Caco-2 (cell line): ENCODE results near the gene ENC1. TPM values are rescaled to one million over a fixed set of nuclear protein-coding genes. Genes with fewer than 3 reads are reported as not detected.

Experiments used
- BruUV-seq: library from RNA; stranded (reverse); fragments of 400-500 nt; replicated peaks from 2 replicates; lab custom pipeline; 2021; lab: Mats Ljungman, UMichigan
- CTCF ChIA-PET: fragments of 300-600 bp; sonication (Branson Sonifier 250); formaldehyde crosslinking; loops from one replicate; lab custom pipeline; 2022; ENCODE audit warnings: antibody characterized with exemption; lab: Charles Lee
- POLR2A ChIA-PET: fragments of 300-600 bp; sonication (Branson Sonifier 250); formaldehyde crosslinking; loops from one replicate; lab custom pipeline; 2022; ENCODE audit warnings: antibody characterized with exemption; lab: Charles Lee
- DNase-seq, 2 experiments: peaks; one replicate each; pipeline versions ENCODE4 v3.0.0 to v3.0.0-alpha.2; 2020 to 2022
- H3K27me3 ChIP-seq: replicated peaks from 2 replicates; pipeline ENCODE4 v1.6.0; 2011; ENCODE audit warnings: low read length; ENCODE audit not compliant: control insufficient read depth, insufficient read depth
- H3K36me3 ChIP-seq: 2 replicates; pipeline ENCODE4 v1.5.1; 2011; ENCODE audit warnings: low read length; ENCODE audit not compliant: control insufficient read depth, insufficient read depth
- H3K4me1 ChIP-seq: fragments of 250-450 bp; sonication (Bioruptor Pico); 2 replicates; pipeline ENCODE4 v1.5.1; 2020; ENCODE audit warnings: mild to moderate bottlenecking
- H3K4me3 ChIP-seq: 2 replicates; pipeline ENCODE4 v1.5.1; 2011; ENCODE audit warnings: low read depth, mild to moderate bottlenecking, control low read depth, low read length
- H3K9me3 ChIP-seq: fragments of 250-450 bp; sonication (Bioruptor Pico); 2 replicates; pipeline ENCODE4 v1.5.1; 2020; ENCODE audit warnings: mild to moderate bottlenecking, moderate library complexity
- H3K27ac Mint-ChIP-seq: one replicate; pipeline ENCODE4 v1.8.0; 2022; ENCODE audit warnings: mixed read lengths; ENCODE audit not compliant: unreplicated experiment
- H3K27me3 Mint-ChIP-seq: one replicate; pipeline ENCODE4 v1.8.0; 2022; ENCODE audit warnings: mixed read lengths; ENCODE audit not compliant: insufficient read depth, unreplicated experiment
- H3K36me3 Mint-ChIP-seq: one replicate; pipeline ENCODE4 v1.8.0; 2022; ENCODE audit warnings: mild to moderate bottlenecking, mixed read lengths; ENCODE audit not compliant: insufficient read depth, unreplicated experiment
- H3K4me1 Mint-ChIP-seq: one replicate; pipeline ENCODE4 v1.8.0; 2022; ENCODE audit warnings: low read depth, mixed read lengths; ENCODE audit not compliant: unreplicated experiment
- H3K4me3 Mint-ChIP-seq: one replicate; pipeline ENCODE4 v1.8.0; 2022; ENCODE audit warnings: mild to moderate bottlenecking, moderate library complexity, mixed read lengths; ENCODE audit not compliant: unreplicated experiment
- H3K9me3 Mint-ChIP-seq: one replicate; pipeline ENCODE4 v1.8.0; 2022; ENCODE audit warnings: mixed read lengths; ENCODE audit not compliant: unreplicated experiment
- CTCF ChIP-seq, 2 experiments: fragments of 200-600 bp in 1 of 2; IDR thresholded peaks; 1 replicate in 1 of 2; 2 replicates in 1 of 2; pipeline versions ENCODE4 v1.5.1 to v1.8.0; 2011 to 2022; ENCODE audit warnings: antibody characterized with exemption in 1 of 2, control low read depth in 1 of 2, inconsistent platforms in 1 of 2, low read depth in 1 of 2, low read length in 1 of 2, mild to moderate bottlenecking in 1 of 2, moderate library complexity in 1 of 2; ENCODE audit not compliant: insufficient read depth in 1 of 2, severe bottlenecking in 1 of 2, unreplicated experiment in 1 of 2
- intact Hi-C: fragments of 100-400 bp; cut with micrococcal nuclease; formaldehyde crosslinking; loops from one replicate; pipeline ENCODE4 v1.10.0; 2022; ENCODE audit not compliant: unreplicated experiment
- total RNA-seq: library from RNA; stranded (reverse); gene quantifications from 2 replicates; pipeline ENCODE4 v1.2.3, GENCODE V29; 2022

Gene ENC1
- total RNA-seq, 1 experiment from 2014 or later, result 92.7 TPM

DNA sequence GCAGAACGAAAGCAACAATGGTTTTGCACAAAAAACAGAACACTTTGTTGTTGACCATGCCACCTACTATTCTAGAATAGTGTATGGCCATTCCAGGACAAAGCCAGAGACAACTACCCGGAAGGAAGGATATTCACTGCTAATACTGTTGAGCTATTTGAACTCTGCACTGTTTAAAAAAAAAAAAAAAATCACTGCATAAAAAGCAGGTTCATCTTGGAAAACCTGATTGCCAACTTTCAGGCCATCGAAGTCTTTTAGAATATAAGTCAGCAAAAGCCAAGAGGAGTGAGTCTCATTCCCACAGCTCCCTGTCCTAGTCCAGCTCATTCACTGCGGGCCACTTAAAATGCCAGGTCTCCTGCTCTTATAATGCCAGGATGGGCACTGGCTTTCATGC is 4.0 kb downstream of the ENC1 start:
- Mint-ChIP-seq H3K4me1 (peaks cover 47% of the 10 kb centered on the region), H3K27me3 (no peaks in the 10 kb centered on the region), H3K27ac (peak overlapping the region; percentile 93), H3K4me3 (peak overlapping the region; percentile 93), H3K36me3 (peaks cover 100% of the 10 kb centered on the region), H3K9me3 (no peaks in the 10 kb centered on the region)
- Histone ChIP-seq H3K9me3 (no peaks in the 10 kb centered on the region), H3K4me1 (peaks cover 52% of the 10 kb centered on the region), H3K27me3 (no peaks in the 10 kb centered on the region), H3K4me3 (peak overlapping the region; percentile 99; the same call in 1 of the 2 replicates), H3K36me3 (peaks cover 13% of the 10 kb centered on the region)
- intact Hi-C loops, result no loop called here
- CTCF ChIA-PET, result interaction anchor here (1.3 kb wide), 1 partner anchor 221 kb away, joined by 3 read pairs; no protein-coding TSS in a partner anchor
- TF ChIP-seq CTCF (IDR thresholded peaks at IDR 0.05; ENCODE audit: insufficient read depth in 1 of 2, low read depth in 1 of 2, low read length in 1 of 2, severe bottlenecking in 1 of 2, unreplicated experiment in 1 of 2), result no peak
- POLR2A ChIA-PET, result no interaction called here
- peak in 1 of 2 experiments; percentile 66 for DNase-seq
- BruUV-seq, result no TSS peak

DNA sequence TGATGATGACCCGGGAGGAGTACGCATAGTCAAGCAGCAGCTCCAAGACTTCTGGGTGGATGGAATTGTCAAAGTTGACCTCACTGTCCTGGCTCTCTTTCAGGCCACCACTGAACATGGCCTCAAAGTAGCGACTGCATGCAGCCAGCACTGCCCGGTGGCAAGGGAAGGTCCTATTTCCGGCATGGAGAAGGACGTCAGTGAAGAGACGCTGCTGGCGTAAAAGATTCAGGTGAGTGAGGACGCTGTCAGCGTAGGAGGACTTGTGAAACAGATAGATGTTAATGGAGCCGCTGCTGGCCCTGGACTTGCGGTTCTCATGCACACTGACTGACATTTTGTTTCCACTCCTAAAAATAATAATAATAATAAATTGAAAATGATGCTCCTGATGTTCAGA is 4.4 kb downstream of the ENC1 start:
- no TSS peak for BruUV-seq
- no peaks in the 10 kb centered on the region for H3K27me3 Mint-ChIP-seq
- CTCF ChIA-PET, result interaction anchor here (1.3 kb wide), 1 partner anchor 221 kb away, joined by 3 read pairs; no protein-coding TSS in a partner anchor
- H3K9me3 Mint-ChIP-seq, result no peaks in the 10 kb centered on the region
- H3K27ac Mint-ChIP-seq, result peak overlapping the region; percentile 93
- Histone ChIP-seq H3K9me3 (no peaks in the 10 kb centered on the region), H3K4me3 (no peak overlapping the region), H3K27me3 (no peaks in the 10 kb centered on the region), H3K4me1 (peaks cover 56% of the 10 kb centered on the region), H3K36me3 (peaks cover 14% of the 10 kb centered on the region)
- TF ChIP-seq CTCF (IDR thresholded peaks at IDR 0.05; ENCODE audit: insufficient read depth in 1 of 2, low read depth in 1 of 2, low read length in 1 of 2, severe bottlenecking in 1 of 2, unreplicated experiment in 1 of 2), result no peak
- POLR2A ChIA-PET, result no interaction called here
- no peak for DNase-seq
- peak overlapping the region; percentile 93 for H3K4me3 Mint-ChIP-seq
- intact Hi-C loops, result no loop called here
- H3K4me1 Mint-ChIP-seq, result peaks cover 51% of the 10 kb centered on the region
- H3K36me3 Mint-ChIP-seq, result peaks cover 100% of the 10 kb centered on the region

DNA sequence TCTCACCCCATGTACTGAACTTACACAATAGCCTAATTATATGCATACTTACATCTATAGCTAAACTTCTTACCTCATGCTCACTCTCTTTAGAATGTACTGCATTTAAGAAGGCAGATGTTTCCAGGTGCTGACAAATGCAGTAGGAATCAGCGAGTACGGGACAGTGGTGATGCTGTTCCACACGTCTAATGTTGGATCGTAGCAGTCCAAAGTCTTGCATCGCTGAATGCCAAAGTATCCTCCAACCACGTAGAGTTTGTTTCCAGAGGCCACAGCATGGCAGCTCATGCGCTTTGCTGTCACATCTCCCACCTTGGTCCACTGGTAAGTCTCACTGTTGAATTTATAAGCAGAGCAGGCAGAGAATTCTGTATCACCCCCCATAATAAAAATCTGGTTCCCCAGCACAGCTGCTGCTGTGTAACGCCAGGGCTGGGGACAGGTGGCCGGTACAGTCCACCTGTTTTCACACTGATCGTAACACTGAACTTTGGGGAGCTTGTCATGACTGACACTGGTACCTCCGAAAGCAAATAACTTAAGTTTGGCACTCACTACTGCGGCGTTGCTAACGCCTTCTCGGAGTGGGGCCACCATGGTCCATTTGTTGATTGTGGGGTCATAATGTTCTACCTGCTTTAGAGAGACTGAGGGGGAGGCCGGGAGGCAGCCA is 5.8 kb downstream of the ENC1 start:
- CTCF ChIA-PET, result no interaction called here
- POLR2A ChIA-PET, result no interaction called here
- Mint-ChIP-seq H3K27me3 (no peaks in the 10 kb centered on the region), H3K27ac (peak overlapping the region; percentile 55), H3K9me3 (no peaks in the 10 kb centered on the region), H3K4me1 (peaks cover 62% of the 10 kb centered on the region), H3K4me3 (peak overlapping the region; percentile 34), H3K36me3 (peaks cover 100% of the 10 kb centered on the region)
- no TSS peak for BruUV-seq
- H3K4me3 ChIP-seq, result no peak overlapping the region
- no peak for TF ChIP-seq CTCF (IDR thresholded peaks at IDR 0.05; ENCODE audit: insufficient read depth in 1 of 2, low read depth in 1 of 2, low read length in 1 of 2, severe bottlenecking in 1 of 2, unreplicated experiment in 1 of 2)
- H3K27me3 ChIP-seq, result no peaks in the 10 kb centered on the region
- H3K9me3 ChIP-seq, result no peaks in the 10 kb centered on the region
- peaks cover 18% of the 10 kb centered on the region for H3K36me3 ChIP-seq
- intact Hi-C loops, result no loop called here
- peaks cover 65% of the 10 kb centered on the region for H3K4me1 ChIP-seq
- DNase-seq, result no peak
